ENCODE results near the gene GBE1. TPM values are rescaled to one million over a fixed set of nuclear protein-coding genes. Genes with fewer than 3 reads are reported as not detected.

The GBE1 gene
- total and polyA plus RNA-seq, 9 of the 15 experiments (the other 6 are each of a cell fraction or from before 2014, with no cell fraction given) = 7.9 to 25.6 (median 13.1) TPM

GRCh38 chr3:81579744-81580143 is 181.7 kb downstream of the GBE1 start:
- in situ Hi-C loops (cut with MboI) = no loop called here
- Histone ChIP-seq H2AFZ (ENCODE audit: low read depth, low read length) (no peak overlapping the region), H3K9ac (ENCODE audit: insufficient read depth in 1 of 2, low read depth in 2 of 2, low read length in 2 of 2) (no peak overlapping the region), H3K27me3 (ENCODE audit: control insufficient read depth in 2 of 2, insufficient read depth in 2 of 2, low read length in 2 of 2) (no peaks in the 10 kb centered on the region), H3K79me2 (ENCODE audit: control insufficient read depth, insufficient read depth, low read length) (no peaks in the 10 kb centered on the region), H3K4me1 (replicated peaks in 1 of 2; ENCODE audit: control insufficient read depth in 2 of 2, insufficient read depth in 2 of 2, low read length in 2 of 2) (no peaks in the 10 kb centered on the region), H3K4me3 (no peak overlapping the region), H3K27ac (ENCODE audit: extremely low read depth, low read depth, low read length) (no peak overlapping the region), H3K9me1 (ENCODE audit: control insufficient read depth, insufficient read depth, low read length) (no peaks in the 10 kb centered on the region), H4K20me1 (replicated peaks; ENCODE audit: control insufficient read depth, insufficient read depth, low read length) (no peaks in the 10 kb centered on the region), H3K4me2 (ENCODE audit: insufficient read depth, low read length) (no peak overlapping the region), H3K9me3 (replicated peaks; ENCODE audit: control insufficient read depth, insufficient read depth, low read depth, low read length) (no peaks in the 10 kb centered on the region), H3K36me3 (ENCODE audit: control insufficient read depth, insufficient read depth, low read length) (no peaks in the 10 kb centered on the region)
- no TSS peak for BruUV-seq (replicated peaks)
- 95% methylated on average over 2 of the region's 2 CpGs for WGBS (ENCODE audit: insufficient coverage, low coverage, missing lambda C conversion rate)
- TF ChIP-seq, protein P1, sequence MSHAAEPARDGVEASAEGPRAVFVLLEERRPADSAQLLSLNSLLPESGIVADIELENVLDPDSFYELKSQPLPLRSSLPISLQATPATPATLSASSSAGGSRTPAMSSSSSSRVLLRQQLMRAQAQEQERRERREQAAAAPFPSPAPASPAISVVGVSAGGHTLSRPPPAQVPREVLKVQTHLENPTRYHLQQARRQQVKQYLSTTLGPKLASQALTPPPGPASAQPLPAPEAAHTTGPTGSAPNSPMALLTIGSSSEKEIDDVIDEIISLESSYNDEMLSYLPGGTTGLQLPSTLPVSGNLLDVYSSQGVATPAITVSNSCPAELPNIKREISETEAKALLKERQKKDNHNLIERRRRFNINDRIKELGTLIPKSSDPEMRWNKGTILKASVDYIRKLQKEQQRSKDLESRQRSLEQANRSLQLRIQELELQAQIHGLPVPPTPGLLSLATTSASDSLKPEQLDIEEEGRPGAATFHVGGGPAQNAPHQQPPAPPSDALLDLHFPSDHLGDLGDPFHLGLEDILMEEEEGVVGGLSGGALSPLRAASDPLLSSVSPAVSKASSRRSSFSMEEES (CRISPR knock-in tag; IDR thresholded peaks at IDR 0.05) = no peak
- TF ChIP-seq FOXJ2 (tag; IDR thresholded peaks at IDR 0.05) = no peak
- no peak for TF ChIP-seq SIN3B (IDR thresholded peaks at IDR 0.05; ENCODE audit: low read depth)
- no peak for TF ChIP-seq RBM17 (IDR thresholded peaks at IDR 0.05; ENCODE audit: borderline replicate concordance, low read depth, low read length)
- TF ChIP-seq, protein P2, sequence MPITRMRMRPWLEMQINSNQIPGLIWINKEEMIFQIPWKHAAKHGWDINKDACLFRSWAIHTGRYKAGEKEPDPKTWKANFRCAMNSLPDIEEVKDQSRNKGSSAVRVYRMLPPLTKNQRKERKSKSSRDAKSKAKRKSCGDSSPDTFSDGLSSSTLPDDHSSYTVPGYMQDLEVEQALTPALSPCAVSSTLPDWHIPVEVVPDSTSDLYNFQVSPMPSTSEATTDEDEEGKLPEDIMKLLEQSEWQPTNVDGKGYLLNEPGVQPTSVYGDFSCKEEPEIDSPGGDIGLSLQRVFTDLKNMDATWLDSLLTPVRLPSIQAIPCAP (CRISPR knock-in tag; IDR thresholded peaks at IDR 0.05; ENCODE audit: borderline replicate concordance) = no peak
- no peak for DNase-seq (ENCODE audit: extremely low read depth in 1 of 4, low spot score in 3 of 4)
- ChIA-PET CTCF (ENCODE audit: low intra/inter-chr PET ratio) (no interaction called here), POLR2A (no interaction called here)
- intact Hi-C loops (cut with micrococcal nuclease) = loop anchor here (10.0 kb wide), 2 partner anchors 205 to 555 kb away; no protein-coding TSS in a partner anchor
- no peak for ATAC-seq
- FAIRE-seq = no peak
